ENCODE results near the gene UTP18.
"Not testable (repeated sequence)": the region's sequence is repeated elsewhere in the genome, so short reads cannot be mapped to it uniquely, and the experiment has no call there.

The UTP18 gene

DNA sequence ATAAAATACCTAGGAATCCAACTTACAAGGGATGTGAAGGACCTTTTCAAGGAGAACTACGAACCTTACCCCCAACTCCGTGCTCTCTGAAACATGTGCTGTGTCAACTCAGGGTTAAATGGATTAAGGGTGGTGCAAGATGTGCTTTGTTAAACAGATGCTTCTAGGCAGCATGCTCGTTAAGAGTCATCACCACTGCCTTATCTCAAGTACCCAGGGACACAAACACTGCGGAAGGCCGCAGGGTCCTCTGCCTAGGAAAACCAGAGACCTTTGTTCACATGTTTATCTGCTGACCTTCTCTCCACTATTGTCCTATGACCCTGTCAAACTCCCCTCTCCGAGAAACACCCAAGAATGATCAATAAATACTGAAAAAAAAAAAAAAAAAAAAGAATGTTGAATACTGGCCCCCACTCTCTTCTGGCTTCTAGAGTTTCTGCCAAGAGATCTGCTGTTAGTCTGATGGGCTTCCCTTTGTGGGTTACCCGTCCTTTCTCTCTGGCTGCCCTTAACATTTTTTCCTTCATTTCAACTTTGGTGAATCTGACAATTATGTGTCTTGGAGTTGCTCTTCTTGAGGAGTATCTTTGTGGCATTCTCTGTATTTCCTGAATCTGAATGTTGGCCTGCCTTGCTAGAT, 70.6 kb downstream of the UTP18 start:
- not testable (repeated sequence) for DNase-seq (ENCODE audit: low read depth)

DNA sequence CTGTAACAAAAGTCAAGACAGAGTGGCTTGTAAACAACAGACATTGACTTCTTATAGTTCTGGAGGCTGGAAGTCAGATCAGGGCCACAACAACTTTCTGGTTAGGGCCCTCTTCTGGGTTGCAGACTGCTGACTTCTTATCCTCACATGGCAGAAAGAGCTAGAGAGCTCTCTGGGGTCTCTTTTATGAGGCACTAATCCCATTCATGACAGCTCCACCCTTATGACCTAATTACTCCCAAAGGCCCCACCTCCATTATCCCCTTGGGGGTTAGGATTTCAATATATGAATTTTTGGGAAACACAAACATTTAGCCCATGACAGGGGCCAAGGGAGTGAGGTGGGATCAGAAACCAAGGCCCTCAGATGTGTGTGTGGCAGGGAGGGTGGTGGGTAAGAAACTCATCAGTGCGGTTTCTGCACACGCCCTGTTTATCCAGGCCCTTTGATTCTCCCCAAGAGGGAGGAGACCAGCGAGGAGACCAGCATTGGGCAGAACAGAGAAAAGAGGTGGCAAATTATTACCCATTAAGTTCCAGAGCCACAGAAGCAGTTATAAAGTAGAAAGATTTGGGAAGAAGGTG, 74.8 kb downstream of the UTP18 start:
- no peak for DNase-seq (ENCODE audit: low read depth)

DNA sequence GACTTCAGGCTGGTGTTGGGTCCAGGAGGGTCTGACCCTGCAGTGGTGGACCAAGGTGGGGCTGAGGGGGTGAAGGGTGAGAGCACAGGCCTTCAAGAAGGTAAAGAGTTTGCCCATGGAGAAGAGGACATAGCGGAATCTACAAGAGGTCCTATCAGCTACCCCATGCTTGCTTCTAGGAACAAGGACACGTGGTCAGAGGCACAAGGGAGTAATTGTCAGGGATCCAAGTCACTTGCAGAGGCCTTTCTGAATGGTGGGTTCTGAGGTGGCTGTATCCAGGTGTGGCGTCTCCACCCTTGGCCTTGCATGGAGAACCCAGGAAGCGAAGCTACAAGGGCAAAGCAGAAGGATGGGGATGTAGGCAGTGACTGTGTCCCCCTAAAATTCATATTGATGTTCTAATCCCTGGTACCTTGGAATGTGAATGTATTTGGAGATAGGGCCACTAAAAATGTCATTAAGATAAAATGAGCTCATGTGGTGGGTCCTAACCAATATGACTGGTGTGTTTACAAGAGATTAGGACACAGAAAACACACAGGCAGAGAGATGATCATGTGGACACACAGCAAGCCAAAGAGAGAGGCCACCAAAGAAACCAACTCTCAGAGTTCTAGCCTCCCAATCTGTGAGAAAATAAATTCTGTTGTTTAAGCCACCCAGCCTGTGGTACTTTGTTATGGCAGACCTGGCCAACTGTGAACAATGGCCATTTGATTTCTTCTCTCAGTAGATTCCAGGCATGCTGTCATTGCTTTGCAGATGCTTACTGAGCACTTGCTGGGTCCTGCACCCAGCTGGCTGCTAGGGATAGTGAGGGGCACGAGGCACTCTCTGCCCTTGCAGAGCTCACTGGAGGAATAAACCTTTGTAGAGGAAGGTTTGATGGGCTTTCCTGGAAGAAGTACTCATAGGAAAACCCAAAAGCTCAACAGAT, 75.8 kb downstream of the UTP18 start:
- DNase-seq (ENCODE audit: low read depth), result no peak

DNA sequence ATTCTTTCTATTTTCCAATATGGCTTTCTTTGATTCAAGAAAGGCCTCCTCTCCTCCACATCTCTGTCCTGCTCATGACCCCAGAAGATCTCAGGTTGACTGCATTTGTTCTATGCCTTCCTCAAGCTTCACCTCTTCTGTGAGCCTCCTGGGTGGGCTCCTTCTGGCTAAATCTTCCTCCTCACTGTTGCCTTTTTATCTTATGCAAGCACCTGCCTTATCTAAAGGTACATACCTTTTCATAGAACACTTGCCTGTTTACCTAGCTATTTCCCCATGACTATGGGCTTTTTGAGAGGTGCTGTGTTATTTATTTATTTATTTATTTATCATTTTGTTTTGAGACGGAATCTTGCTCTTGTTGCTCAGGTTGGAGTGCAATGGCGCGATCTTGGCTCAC, 81.1 kb downstream of the UTP18 start:
- no peak for DNase-seq (ENCODE audit: low read depth)

DNA sequence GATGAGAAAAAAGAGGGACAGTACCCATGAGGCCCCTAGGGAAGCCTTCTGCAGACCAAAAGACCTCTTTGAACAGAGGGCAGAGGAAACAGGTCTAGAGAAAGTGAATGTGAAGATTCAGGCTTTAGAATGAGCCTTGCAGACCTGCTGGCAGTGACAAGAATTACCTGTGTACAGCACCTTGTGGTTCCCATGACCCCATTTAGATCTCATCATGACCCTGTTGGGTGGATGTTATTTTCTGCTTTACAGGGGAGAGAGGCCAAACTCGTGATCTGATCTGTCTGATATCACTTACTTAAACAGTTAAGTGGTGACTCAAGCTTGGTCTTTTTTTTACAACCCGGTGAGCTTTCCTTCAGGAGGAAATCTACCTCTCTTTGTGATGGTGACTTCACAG, 81.9 kb downstream of the UTP18 start:
- DNase-seq (ENCODE audit: low read depth), result no peak

DNA sequence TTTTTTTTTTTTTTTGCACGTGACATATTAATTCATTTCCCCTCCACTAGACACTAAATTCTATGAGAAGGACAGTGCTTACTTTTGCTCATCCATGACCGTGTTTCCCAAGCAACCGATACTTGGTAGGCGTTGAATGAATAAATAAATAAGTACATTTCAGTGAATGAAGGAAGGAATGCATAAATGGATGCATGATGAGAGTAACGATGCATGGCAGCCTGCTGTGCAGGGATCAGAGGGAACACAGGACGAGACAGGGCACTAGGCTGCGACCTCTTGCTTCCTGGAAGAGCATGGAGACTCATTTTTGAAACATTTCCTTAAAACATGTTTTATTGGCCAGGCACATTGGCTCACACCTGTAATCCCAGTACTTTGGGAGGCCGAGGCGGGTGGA, 84.2 kb downstream of the UTP18 start:
- no peak for DNase-seq (ENCODE audit: low read depth)

DNA sequence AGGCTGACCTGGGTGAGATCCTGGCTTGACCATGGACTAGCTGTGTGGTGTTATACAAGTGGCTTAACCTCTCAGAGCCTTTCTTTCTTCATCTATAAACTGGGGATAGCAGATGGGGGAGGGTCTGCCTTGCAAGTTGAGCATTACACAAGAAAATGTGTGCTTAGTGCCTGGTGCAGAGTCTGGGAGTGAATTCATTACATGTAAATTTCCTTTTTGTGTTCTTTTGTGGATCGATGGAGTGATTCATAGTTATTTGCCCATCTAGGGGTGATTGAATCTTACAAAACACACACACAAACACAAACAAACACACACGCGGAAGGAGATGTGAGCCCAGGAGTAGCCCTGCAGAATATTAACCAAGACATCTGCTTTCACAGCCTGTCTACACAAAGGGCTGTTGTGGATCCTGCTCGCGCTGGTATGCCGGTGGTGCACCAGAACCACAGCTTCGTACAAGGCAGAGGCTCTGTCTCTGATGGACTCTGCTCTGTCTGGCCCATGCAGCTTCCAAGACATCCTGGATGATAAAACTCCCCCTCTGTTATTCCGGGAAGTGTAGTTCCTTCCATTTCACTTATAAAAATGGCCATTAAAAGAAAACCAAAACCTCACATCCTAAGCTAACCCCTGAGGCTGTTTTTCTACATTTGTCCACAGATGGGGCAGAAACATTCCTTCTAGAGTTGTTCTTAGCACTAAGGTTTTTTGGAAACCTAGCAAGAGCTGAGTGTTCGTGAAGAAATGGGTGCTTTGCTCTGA, 86.1 kb downstream of the UTP18 start:
- DNase-seq (ENCODE audit: low read depth), result no peak

All from stimulated activated CD8-positive, alpha-beta memory T cell treated with anti-CD3 and anti-CD28 coated beads, Interleukin-4, amount 100 ng/mL, for 24 hours (primary cell).